Keratinocyte (primary cell): Measurements from ENCODE around the gene ZDHHC3. TPM values are rescaled to one million over a fixed set of nuclear protein-coding genes. Genes with fewer than 3 reads are reported as not detected.

Experiments
- DNase-seq: peaks from one replicate; pipeline ENCODE4 v3.0.0-alpha.2; 2011; ENCODE audit warnings: low read depth, missing footprints, low spot score
- FAIRE-seq: peaks from 2 replicates; lab custom pipeline; 2011; peaks lifted over from hg19 to GRCh38; lab: Jason Lieb, UNC
- H2AFZ ChIP-seq: 2 replicates; pipeline ENCODE4 v1.6.0; 2012; ENCODE audit warnings: low read length, control low read depth, inconsistent platforms; ENCODE audit not compliant: control insufficient read depth
- H3K27ac ChIP-seq: 2 replicates; pipeline ENCODE4 v1.5.1; 2011; ENCODE audit warnings: low read length; ENCODE audit not compliant: control insufficient read depth, insufficient read depth
- H3K27me3 ChIP-seq: 3 replicates; pipeline ENCODE4 v1.6.0; 2011; ENCODE audit warnings: low read length; ENCODE audit not compliant: control insufficient read depth, insufficient read depth; ENCODE audit errors: extremely low read depth
- H3K36me3 ChIP-seq, 2 experiments: 2 replicates in 1 of 2; 3 replicates in 1 of 2; pipeline ENCODE4 v1.5.1; 2011; ENCODE audit warnings: low read length in 2 of 2, mild to moderate bottlenecking in 1 of 2; ENCODE audit not compliant: control insufficient read depth in 2 of 2, insufficient read depth in 2 of 2; ENCODE audit errors: extremely low read depth in 1 of 2
- H3K4me1 ChIP-seq: 3 replicates; pipeline ENCODE4 v1.5.1; 2011; ENCODE audit warnings: low read length; ENCODE audit not compliant: control insufficient read depth, insufficient read depth; ENCODE audit errors: extremely low read depth
- H3K4me2 ChIP-seq: 3 replicates; pipeline ENCODE4 v1.6.0; 2011; ENCODE audit warnings: low read depth, low read length; ENCODE audit not compliant: control insufficient read depth, insufficient read depth; ENCODE audit errors: extremely low read depth
- H3K4me3 ChIP-seq, 3 experiments: fragments of 200-600 bp in 1 of 3; sonication (generic) in 1 of 3; 2 replicates in 2 of 3; 3 replicates in 1 of 3; pipeline ENCODE4 v1.5.1; 2011 to 2016; ENCODE audit warnings: low read length in 3 of 3, mild to moderate bottlenecking in 3 of 3, control low read depth in 2 of 3, inconsistent platforms in 1 of 3, low read depth in 1 of 3, mixed read lengths in 1 of 3, mixed run types in 1 of 3, moderate library complexity in 1 of 3; ENCODE audit not compliant: control insufficient read depth in 2 of 3, insufficient read depth in 2 of 3; ENCODE audit errors: extremely low read depth in 1 of 3
- H3K79me2 ChIP-seq: 2 replicates; pipeline ENCODE4 v1.6.0; 2012; ENCODE audit warnings: low read length; ENCODE audit not compliant: control insufficient read depth, insufficient read depth
- H3K9ac ChIP-seq: 3 replicates; pipeline ENCODE4 v1.6.0; 2011; ENCODE audit warnings: low read length; ENCODE audit not compliant: control insufficient read depth, insufficient read depth; ENCODE audit errors: extremely low read depth
- H3K9me1 ChIP-seq: 3 replicates; pipeline ENCODE4 v1.6.0; 2011; ENCODE audit warnings: low read length; ENCODE audit not compliant: control insufficient read depth, insufficient read depth; ENCODE audit errors: extremely low read depth
- H3K9me3 ChIP-seq: 2 replicates; pipeline ENCODE4 v1.5.1; 2012; ENCODE audit warnings: low read depth, low read length; ENCODE audit not compliant: control insufficient read depth
- H4K20me1 ChIP-seq: 3 replicates; pipeline ENCODE4 v1.6.0; 2011; ENCODE audit warnings: low read length; ENCODE audit not compliant: control insufficient read depth, insufficient read depth; ENCODE audit errors: extremely low read depth
- CTCF ChIP-seq, 3 experiments: IDR thresholded peaks in 1 of 3; conservative IDR thresholded peaks in 1 of 3; optimal IDR thresholded peaks in 1 of 3; 2 replicates in 2 of 3; 3 replicates in 1 of 3; pipeline versions ENCODE3 to v1.5.1; 2011; ENCODE audit warnings: low read length in 3 of 3, mild to moderate bottlenecking in 3 of 3, moderate library complexity in 2 of 3, control low read depth in 1 of 3, inconsistent platforms in 1 of 3; ENCODE audit not compliant: insufficient read depth in 2 of 3; ENCODE audit errors: extremely low read depth in 1 of 3
- EZH2 ChIP-seq: IDR thresholded peaks from one replicate; pipeline ENCODE4 v1.6.1; 2012; ENCODE audit warnings: inconsistent platforms, mild to moderate bottlenecking, low read length, moderate library complexity
- dilution Hi-C: fragments of 300-500 bp; cut with MboI; formaldehyde crosslinking; loops from one replicate; pipeline ENCODE4 v1.7.0; 2020; ENCODE audit warnings: low sequenced_read_pairs; ENCODE audit not compliant: extremely low pct_ligation_motif_present
- polyA plus RNA-seq, 5 experiments: library from polyadenylated mRNA; depleted of rRNA in 3 of 5; stranded (reverse) in 3 of 5; stranded (forward) in 1 of 5; unstranded in 1 of 5; fragments of >200 nt; gene quantifications; 1 replicate in 1 of 5; 2 replicates in 3 of 5; 3 replicates in 1 of 5; pipeline versions ENCODE4 v1.2.1 to v1.2.3, GENCODE V29; 2011 to 2012; ENCODE audit warnings: missing spikeins in 2 of 5, low read depth in 1 of 5, low replicate concordance in 1 of 5

The ZDHHC3 gene
- polyA plus RNA-seq, 1 donor (not counting 4 experiments of a cell fraction or from before 2014, with no cell fraction given) = 151 TPM

DNA sequence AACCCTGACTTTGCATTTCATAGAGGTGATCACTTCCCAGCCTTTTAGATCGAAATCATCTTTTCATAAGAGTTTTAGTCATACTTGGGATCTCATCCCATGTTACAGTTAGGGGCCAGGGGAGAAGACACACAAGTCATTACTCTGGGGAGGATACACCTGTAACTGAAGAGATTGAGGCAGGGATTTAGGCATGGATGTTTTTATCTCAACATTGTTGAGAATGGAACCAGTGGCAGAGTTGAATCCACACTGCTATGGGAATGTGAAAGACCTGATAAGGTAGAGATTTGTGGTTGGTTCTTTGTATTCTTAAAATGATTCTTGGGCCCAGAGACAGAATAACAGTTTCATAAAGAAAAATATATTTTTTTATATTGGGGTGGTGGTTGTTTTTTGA lies 33.9 kb upstream of the ZDHHC3 start:
- H3K4me1 ChIP-seq = peaks cover 35% of the 10 kb centered on the region

GRCh38 chr3:45008117-45008516 lies 32.1 kb upstream of the ZDHHC3 start:
- Histone ChIP-seq H3K4me2 (no peak overlapping the region), H3K79me2 (no peaks in the 10 kb centered on the region), H3K4me3 (no peak overlapping the region), H3K27me3 (no peaks in the 10 kb centered on the region), H3K4me1 (peaks cover 35% of the 10 kb centered on the region), H3K9ac (no peak overlapping the region), H3K36me3 (peaks cover 24 to 41% of the 10 kb centered on the region in 2 experiments), H3K9me3 (no peaks in the 10 kb centered on the region), H3K9me1 (no peaks in the 10 kb centered on the region), H2AFZ (no peak overlapping the region), H3K27ac (no peak overlapping the region), H4K20me1 (no peaks in the 10 kb centered on the region)
- dilution Hi-C loops = no loop called here
- no peak for DNase-seq
- FAIRE-seq = peak; percentile 63
- no peak for TF ChIP-seq CTCF (optimal IDR thresholded peaks at IDR 0.05 in 1 of 3, IDR thresholded peaks at IDR 0.05 in 1 of 3, conservative IDR thresholded peaks at IDR 0.05 in 1 of 3; ENCODE audit: extremely low read depth in 1 of 3, insufficient read depth in 2 of 3, low read length in 3 of 3)
- TF ChIP-seq EZH2 = no peak

More for the DNA sequence above, 33.9 kb upstream of the ZDHHC3 start:
- no peak overlapping the region for H3K9ac ChIP-seq
- no peaks in the 10 kb centered on the region for H4K20me1 ChIP-seq
- no peak for DNase-seq
- dilution Hi-C loops = no loop called here
- H3K27me3 ChIP-seq = no peaks in the 10 kb centered on the region
- FAIRE-seq = no peak
- no peaks in the 10 kb centered on the region for H3K9me1 ChIP-seq
- H3K4me3 ChIP-seq = no peak overlapping the region
- no peaks in the 10 kb centered on the region for H3K9me3 ChIP-seq
- TF ChIP-seq EZH2 (no peak), CTCF (optimal IDR thresholded peaks at IDR 0.05 in 1 of 3, IDR thresholded peaks at IDR 0.05 in 1 of 3, conservative IDR thresholded peaks at IDR 0.05 in 1 of 3; ENCODE audit: extremely low read depth in 1 of 3, insufficient read depth in 2 of 3, low read length in 3 of 3) (no peak)
- no peak overlapping the region for H2AFZ ChIP-seq
- H3K79me2 ChIP-seq = no peaks in the 10 kb centered on the region
- no peak overlapping the region for H3K4me2 ChIP-seq
- H3K36me3 ChIP-seq = peaks cover 16 to 32% of the 10 kb centered on the region in 2 experiments
- no peak overlapping the region for H3K27ac ChIP-seq
